Tibial artery (tissue), 4 donors: ENCODE results near the gene NLGN1.
"Not testable (repeated sequence)": the region's sequence is repeated elsewhere in the genome, so short reads cannot be mapped to it uniquely, and the experiment has no call there.

ENCODE experiments used
- DNase-seq, 2 donors: peaks; one replicate each; pipeline ENCODE4 v3.0.0-alpha.2; 2019
- H3K27ac ChIP-seq, 2 donors: fragments of 200-600 bp; sonication (generic) in 1 of 2; 1 replicate in 1 of 2; 2 replicates in 1 of 2; pipeline ENCODE4 v1.5.1; 2018 to 2019; ENCODE audit warnings: mild to moderate bottlenecking in 1 of 2
- H3K27me3 ChIP-seq, 2 donors: fragments of 200-600 bp; sonication (generic) in 1 of 2; one replicate each; pipeline versions ENCODE4 v1.5.1 to v1.6.0; 2016 to 2019
- H3K36me3 ChIP-seq, 3 donors: fragments of 200-600 bp; sonication (generic) in 2 of 3; one replicate each; pipeline ENCODE4 v1.5.1; 2016 to 2019; ENCODE audit warnings: mild to moderate bottlenecking in 2 of 3
- H3K4me1 ChIP-seq, 4 donors: fragments of 200-600 bp; sonication (generic) in 2 of 4; 1 replicate in 3 of 4; 2 replicates in 1 of 4; pipeline ENCODE4 v1.5.1; 2016 to 2019
- H3K4me3 ChIP-seq, 2 donors: fragments of 200-600 bp; sonication (generic) in 1 of 2; 1 replicate in 1 of 2; 2 replicates in 1 of 2; pipeline ENCODE4 v1.5.1; 2018 to 2019; ENCODE audit warnings: mild to moderate bottlenecking in 2 of 2
- H3K9me3 ChIP-seq, 3 donors: fragments of 200-600 bp; sonication (generic) in 1 of 3; one replicate each; pipeline ENCODE4 v1.5.1; 2016 to 2019
- CTCF ChIP-seq, 2 experiments: fragments of 200-600 bp in 1 of 2; fragments of 450-650 bp in 1 of 2; IDR thresholded peaks; one replicate each; pipeline ENCODE4 v1.5.1; 2017 to 2019; ENCODE audit warnings: antibody characterized with exemption in 2 of 2, mild to moderate bottlenecking in 1 of 2, moderate library complexity in 1 of 2
- intact Hi-C: fragments of 100-400 bp; cut with DNase I; formaldehyde crosslinking; loops from one replicate; pipeline ENCODE4 v1.15.0; 2023; ENCODE audit warnings: low total_unique reads

The NLGN1 gene

GRCh38 chr3:174220775-174221554 lies 823.4 kb downstream of the NLGN1 start:
- H3K27ac ChIP-seq, result no peak overlapping the region
- H3K9me3 ChIP-seq, result no peaks in the 10 kb centered on the region
- no peaks in the 10 kb centered on the region for H3K36me3 ChIP-seq
- TF ChIP-seq CTCF (IDR thresholded peaks at IDR 0.05), result no peak
- no peaks in the 10 kb centered on the region for H3K27me3 ChIP-seq
- intact Hi-C loops, result no loop called here
- no peak overlapping the region for H3K4me3 ChIP-seq
- DNase-seq, result no peak
- peaks cover 0 to 13% (median 0%) of the 10 kb centered on the region in 4 donors for H3K4me1 ChIP-seq

- no peak for TF ChIP-seq CTCF (IDR thresholded peaks at IDR 0.05)
- no peaks in the 10 kb centered on the region for H3K36me3 ChIP-seq
- H3K9me3 ChIP-seq, result no peaks in the 10 kb centered on the region
- peaks cover 0 to 13% (median 0%) of the 10 kb centered on the region in 4 donors for H3K4me1 ChIP-seq
- no peaks in the 10 kb centered on the region for H3K27me3 ChIP-seq
- intact Hi-C loops, result no loop called here
- no peak overlapping the region for H3K4me3 ChIP-seq
- no peak for DNase-seq
- no peak overlapping the region for H3K27ac ChIP-seq
Measured at GRCh38 chr3:174223042-174223441, 825.5 kb downstream of the NLGN1 start.

GRCh38 chr3:174223626-174224025 lies 826.1 kb downstream of the NLGN1 start:
- H3K27me3 ChIP-seq, result no peaks in the 10 kb centered on the region
- H3K4me1 ChIP-seq, result peaks cover 0 to 13% (median 0%) of the 10 kb centered on the region in 4 donors
- H3K36me3 ChIP-seq, result no peaks in the 10 kb centered on the region
- no peak for TF ChIP-seq CTCF (IDR thresholded peaks at IDR 0.05)
- intact Hi-C loops, result no loop called here
- no peaks in the 10 kb centered on the region for H3K9me3 ChIP-seq
- no peak for DNase-seq
- no peak overlapping the region for H3K27ac ChIP-seq
- no peak overlapping the region for H3K4me3 ChIP-seq

GRCh38 chr3:174229916-174230315 lies 832.4 kb downstream of the NLGN1 start:
- no peak overlapping the region for H3K27ac ChIP-seq
- no peaks in the 10 kb centered on the region for H3K9me3 ChIP-seq
- no peaks in the 10 kb centered on the region for H3K27me3 ChIP-seq
- H3K4me3 ChIP-seq, result no peak overlapping the region
- no peak for TF ChIP-seq CTCF (IDR thresholded peaks at IDR 0.05)
- intact Hi-C loops, result no loop called here
- DNase-seq, result no peak
- no peaks in the 10 kb centered on the region for H3K4me1 ChIP-seq
- no peaks in the 10 kb centered on the region for H3K36me3 ChIP-seq

GRCh38 chr3:174232028-174232657 lies 834.6 kb downstream of the NLGN1 start:
- intact Hi-C loops, H3K27ac ChIP-seq, H3K4me3 ChIP-seq, H3K36me3 ChIP-seq, DNase-seq, H3K9me3 ChIP-seq, H3K27me3 ChIP-seq, H3K4me1 ChIP-seq: not testable (repeated sequence)

- intact Hi-C loops, result no loop called here
- H3K9me3 ChIP-seq, result no peaks in the 10 kb centered on the region
- H3K27me3 ChIP-seq, result no peaks in the 10 kb centered on the region
- no peaks in the 10 kb centered on the region for H3K4me1 ChIP-seq
- H3K36me3 ChIP-seq, result no peaks in the 10 kb centered on the region
- TF ChIP-seq CTCF (IDR thresholded peaks at IDR 0.05), result no peak
- H3K27ac ChIP-seq, result no peak overlapping the region
- DNase-seq, result no peak
- H3K4me3 ChIP-seq, result no peak overlapping the region
Measured at GRCh38 chr3:174232658-174233429, 835.3 kb downstream of the NLGN1 start.
